GM21423 (cell line): ENCODE data around the gene MRPL52.
"Not testable (repeated sequence)": the region's sequence is repeated elsewhere in the genome, so short reads cannot be mapped to it uniquely, and the experiment has no call there.

Experiments
- ATAC-seq: cut with Tn5 transposase; IDR thresholded peaks from one replicate; pipeline ENCODE4 v1.9.1; 2021; ENCODE audit warnings: mild to moderate bottlenecking, moderate library complexity; ENCODE audit not compliant: unreplicated experiment

Gene MRPL52

GRCh38 chr14:22837750-22838538 lies 8.3 kb downstream of the MRPL52 start:
- no peak for ATAC-seq

DNA sequence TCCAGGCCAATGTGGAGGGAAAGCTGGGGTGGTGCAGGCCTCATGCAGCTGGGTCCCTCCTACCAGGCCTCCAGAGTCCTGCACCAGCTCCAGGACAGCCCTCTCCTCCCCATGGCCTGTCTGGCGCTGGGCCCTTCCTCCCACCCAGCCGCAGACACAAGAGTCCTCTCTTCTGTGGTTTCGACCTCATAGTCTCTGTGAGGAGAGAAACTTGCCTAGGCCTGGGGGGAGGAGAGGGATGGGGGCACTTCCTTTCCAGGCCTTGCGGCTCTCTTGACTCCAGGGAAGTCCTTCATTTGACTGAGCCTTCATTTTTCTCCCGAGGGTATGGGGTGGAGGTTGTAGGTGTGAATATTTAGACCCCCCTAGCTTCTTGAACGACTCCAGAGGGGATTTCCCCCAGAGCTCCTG lies 8.9 kb downstream of the MRPL52 start:
- ATAC-seq: no peak

- ATAC-seq: no peak
Observed at GRCh38 chr14:22839159-22839779, 9.6 kb downstream of the MRPL52 start.

GRCh38 chr14:22841311-22841710 lies 11.6 kb downstream of the MRPL52 start:
- ATAC-seq: no peak

DNA sequence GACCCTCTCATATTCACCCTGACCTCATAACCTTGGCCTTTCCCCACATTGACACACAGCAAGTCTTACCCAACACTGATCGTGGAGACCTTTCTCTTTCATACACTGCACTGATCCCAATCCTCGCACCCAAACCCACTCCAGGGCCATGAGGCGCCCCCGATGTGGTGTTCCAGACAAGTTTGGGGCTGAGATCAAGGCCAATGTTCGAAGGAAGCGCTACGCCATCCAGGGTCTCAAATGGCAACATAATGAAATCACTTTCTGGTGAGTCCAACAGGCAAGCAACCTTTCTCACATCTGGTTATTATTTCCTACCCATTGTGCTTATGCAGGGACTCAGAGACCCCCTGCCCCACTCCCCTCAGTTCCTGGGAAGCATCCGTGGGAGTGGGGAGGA lies 12.1 kb downstream of the MRPL52 start:
- no peak for ATAC-seq

DNA sequence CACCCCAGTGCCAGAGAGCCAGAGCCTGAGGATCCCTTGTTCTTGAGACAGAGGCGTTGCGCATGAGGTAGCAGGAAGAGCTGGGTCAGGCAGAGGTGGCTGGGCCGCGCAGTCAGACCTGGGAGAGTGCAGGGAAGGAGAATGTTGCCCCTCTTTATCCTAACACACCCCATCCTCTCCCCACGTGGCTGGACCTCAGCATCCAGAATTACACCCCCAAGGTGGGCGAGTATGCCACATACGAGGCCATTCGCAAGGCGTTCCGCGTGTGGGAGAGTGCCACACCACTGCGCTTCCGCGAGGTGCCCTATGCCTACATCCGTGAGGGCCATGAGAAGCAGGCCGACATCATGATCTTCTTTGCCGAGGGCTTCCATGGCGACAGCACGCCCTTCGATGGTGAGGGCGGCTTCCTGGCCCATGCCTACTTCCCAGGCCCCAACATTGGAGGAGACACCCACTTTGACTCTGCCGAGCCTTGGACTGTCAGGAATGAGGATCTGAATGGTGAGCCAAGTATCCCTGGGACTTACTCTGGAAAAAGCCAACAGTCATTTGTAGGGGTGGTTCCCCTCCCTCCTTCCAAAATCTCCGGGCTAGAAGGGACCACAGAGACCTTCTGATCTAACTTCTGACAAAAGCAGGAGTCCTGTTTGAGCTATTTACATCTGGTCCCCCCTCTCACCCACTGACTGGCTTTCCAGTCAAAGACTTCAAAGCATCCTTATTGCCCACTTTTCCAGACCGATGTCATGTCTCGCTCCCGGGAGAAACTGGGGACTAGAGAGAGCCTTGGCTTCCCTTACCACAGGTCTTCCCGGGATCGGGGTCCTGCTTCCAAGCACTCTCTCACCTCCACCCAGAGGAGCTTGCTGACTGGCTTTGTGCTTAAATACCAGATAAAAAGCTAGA lies 12.8 kb downstream of the MRPL52 start:
- no peak for ATAC-seq

GRCh38 chr14:22843123-22843925 lies 13.6 kb downstream of the MRPL52 start:
- no peak for ATAC-seq

- no peak for ATAC-seq
Observed at GRCh38 chr14:22844221-22845102, 14.8 kb downstream of the MRPL52 start.

- ATAC-seq: no peak
Observed at GRCh38 chr14:22845103-22845394, 15.4 kb downstream of the MRPL52 start.

DNA sequence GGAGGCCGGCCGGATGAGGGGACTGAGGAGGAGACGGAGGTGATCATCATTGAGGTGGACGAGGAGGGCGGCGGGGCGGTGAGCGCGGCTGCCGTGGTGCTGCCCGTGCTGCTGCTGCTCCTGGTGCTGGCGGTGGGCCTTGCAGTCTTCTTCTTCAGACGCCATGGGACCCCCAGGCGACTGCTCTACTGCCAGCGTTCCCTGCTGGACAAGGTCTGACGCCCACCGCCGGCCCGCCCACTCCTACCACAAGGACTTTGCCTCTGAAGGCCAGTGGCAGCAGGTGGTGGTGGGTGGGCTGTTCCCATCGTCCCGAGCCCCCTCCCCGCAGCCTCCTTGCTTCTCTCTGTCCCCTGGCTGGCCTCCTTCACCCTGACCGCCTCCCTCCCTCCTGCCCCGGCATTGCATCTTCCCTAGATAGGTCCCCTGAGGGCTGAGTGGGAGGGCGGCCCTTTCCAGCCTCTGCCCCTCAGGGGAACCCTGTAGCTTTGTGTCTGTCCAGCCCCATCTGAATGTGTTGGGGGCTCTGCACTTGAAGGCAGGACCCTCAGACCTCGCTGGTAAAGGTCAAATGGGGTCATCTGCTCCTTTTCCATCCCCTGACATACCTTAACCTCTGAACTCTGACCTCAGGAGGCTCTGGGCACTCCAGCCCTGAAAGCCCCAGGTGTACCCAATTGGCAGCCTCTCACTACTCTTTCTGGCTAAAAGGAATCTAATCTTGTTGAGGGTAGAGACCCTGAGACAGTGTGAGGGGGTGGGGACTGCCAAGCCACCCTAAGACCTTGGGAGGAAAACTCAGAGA lies 16.3 kb downstream of the MRPL52 start:
- no peak for ATAC-seq

DNA sequence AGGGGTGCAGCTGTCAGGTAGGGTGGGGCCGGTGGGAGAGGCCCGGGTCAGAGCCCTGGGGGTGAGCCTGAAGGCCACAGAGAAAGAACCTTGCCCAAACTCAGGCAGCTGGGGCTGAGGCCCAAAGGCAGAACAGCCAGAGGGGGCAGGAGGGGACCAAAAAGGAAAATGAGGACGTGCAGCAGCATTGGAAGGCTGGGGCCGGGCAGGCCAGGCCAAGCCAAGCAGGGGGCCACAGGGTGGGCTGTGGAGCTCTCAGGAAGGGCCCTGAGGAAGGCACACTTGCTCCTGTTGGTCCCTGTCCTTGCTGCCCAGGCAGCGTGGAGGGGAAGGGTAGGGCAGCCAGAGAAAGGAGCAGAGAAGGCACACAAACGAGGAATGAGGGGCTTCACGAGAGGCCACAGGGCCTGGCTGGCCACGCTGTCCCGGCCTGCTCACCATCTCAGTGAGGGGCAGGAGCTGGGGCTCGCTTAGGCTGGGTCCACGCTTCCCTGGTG lies 17.2 kb downstream of the MRPL52 start:
- ATAC-seq: no peak

- no peak for ATAC-seq
Observed at GRCh38 chr14:22847661-22848341, 18.1 kb downstream of the MRPL52 start.

DNA sequence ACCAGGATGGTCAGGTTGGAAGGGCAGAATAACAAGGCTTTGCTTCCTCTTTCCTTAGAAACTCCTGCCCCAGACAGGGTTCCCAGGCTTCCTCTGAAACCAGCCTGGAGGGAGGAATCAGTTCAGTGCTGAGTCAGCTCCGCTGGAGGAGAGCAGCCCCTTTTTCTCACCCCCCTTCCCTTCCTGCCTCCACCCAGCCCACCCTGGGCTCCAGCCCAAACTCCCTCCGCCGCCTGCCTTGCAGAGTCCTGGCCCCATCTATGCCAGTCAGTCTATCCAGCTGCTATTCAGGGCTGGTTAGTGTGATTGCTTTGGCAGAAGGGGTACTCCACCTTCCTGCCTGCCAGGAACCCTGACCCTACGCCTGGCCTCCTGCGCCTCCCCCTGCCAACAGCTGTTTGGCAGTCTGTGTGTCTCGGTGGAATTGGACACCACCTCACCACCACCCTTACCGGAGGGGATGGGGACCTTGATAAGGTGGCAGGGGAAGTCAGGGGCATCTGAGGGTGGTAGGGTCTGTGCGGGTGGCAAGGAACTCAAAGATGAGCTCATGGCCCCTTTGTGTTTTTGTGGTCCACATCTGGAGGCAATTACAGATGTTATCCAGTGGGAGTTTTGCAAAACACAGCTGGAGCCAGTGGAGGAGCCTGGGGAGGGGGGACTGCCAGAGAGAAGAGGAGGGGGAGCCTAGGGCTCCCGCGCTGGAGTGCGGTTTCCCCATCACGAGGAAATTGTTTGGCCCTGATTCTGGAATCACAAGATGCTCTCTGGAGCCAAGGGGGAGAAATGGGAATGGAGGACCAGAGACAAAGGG lies 18.9 kb downstream of the MRPL52 start:
- no peak for ATAC-seq

- no peak for ATAC-seq
Observed at GRCh38 chr14:22849212-22849819, 19.6 kb downstream of the MRPL52 start.

DNA sequence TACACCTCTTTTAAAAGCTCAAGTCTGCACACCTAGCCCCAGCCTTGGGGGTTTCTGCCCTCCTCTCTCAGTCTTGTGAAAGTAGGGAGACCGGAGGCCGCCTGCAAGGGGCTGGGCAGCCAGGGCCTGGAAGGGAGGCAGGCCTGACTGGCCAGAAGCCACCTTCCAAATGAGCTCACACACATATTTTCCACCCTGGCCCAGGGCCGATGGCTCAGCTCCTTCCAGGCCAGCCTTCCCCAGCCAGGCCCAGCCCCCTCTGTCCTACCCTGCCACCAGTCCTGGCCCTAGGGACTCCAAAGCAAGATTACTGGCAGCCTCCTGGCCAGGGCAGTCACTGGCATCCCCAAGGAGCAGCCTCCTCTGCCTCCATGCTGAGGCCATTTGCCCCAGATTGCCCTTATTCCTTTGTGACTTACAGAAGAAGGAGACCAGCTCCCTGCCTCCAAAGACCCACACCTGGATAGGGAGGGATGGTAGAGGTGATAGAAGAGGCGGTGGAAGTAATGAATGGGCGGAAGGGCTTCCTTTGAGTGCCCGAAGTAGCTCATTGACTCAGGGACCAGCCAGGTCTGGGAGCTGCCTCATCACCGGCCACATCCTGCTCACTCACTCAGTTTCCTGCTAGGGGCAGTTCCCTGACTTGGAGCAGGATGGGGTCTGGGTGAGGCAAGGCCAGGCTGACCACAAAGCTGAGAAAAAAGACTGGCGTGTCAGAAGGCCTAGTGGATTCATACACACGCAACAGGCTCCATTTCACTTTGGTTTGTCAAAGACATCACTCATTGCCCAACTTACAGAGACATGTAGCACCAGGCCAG lies 21.5 kb downstream of the MRPL52 start:
- ATAC-seq: no peak

DNA sequence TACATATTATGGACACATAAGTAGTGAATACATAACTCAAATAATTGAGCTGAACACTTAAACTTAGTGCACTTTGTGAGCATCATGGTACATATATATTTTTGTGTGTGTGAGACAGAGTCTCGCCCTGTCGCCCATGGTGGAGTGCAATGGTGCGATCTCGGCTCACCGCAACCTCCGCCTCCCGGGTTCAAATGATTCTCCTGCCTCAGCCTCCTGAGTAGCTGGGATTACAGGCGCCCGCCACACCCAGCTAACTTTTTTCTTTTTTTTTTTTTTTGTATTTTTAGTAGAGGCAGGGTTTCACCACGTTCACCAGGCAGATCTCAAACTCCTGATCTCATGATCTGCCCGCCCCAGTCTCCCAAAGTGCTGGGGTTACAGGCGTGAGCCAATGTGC lies 22.5 kb downstream of the MRPL52 start:
- not testable (repeated sequence) for ATAC-seq
